GM18498 (cell line): ENCODE results near the gene CCDC198.

Experiments used
- ATAC-seq: cut with Tn5 transposase; IDR thresholded peaks from one replicate; pipeline ENCODE4 v1.9.1; 2021; ENCODE audit warnings: mild to moderate bottlenecking, moderate library complexity; ENCODE audit not compliant: unreplicated experiment

The CCDC198 gene

DNA sequence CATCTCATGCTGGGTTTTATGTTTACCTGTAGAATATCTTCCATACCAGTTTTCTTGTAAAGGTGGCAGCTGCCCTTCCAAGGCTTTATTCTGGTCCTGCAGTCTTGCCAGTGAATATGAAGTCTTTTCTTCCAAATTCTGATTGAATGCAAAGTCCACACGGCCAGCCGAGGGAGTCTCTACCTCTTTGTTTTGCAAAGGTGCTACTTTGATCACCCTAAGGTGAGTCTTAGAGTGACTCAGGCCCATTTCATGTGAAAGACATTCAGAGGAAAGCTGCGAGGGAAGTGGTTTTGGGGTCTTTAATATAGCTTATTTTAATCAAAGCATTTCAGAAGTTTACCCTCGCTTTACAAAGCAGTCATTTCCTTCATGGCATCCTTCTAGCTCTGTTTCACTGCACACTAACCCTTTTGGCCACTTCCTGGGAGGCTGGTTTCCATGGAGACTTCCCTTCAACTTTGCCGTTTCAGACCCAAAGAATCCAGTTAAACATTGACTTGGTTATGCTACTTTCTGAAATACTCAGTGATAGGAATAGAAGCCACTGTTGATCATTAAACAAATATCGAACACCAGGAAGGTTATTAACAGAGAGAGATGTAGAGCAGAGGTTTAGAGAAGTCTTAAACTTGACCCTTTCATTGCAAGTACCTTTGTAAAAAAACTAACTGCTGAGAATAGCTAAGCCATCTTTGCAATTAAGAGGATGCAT is at the start of gene CCDC198:
TSS of gene CCDC198 (minus strand) at position 391 of the 715 bp plus-strand sequence. CDS start at position 249, 142 bp downstream.
- peak; percentile 73 for ATAC-seq

DNA sequence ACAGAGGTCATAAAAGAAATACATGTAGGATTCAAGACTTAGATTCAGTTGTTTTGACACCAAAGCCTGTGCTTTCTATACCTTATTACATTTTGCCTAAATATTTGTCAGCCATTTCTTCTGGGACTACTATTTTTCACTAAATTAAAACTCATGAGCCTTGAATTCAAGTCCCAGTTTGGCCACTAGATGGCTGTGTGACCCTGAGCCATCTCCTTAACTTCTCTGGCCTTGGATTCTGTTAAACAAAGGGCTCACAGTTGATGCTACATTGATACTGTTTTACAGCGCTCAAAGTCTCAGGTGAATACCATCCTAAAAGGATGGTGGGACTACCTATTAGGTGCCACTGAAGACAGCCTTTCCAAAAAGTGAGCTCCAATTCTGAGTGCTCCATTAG is 39.6 kb upstream of the CCDC198 start:
- ATAC-seq = peak; percentile 56

- no peak for ATAC-seq
Measured at GRCh38 chr14:57530571-57530970, 36.9 kb upstream of the CCDC198 start.

GRCh38 chr14:57526942-57527341 is 33.3 kb upstream of the CCDC198 start:
- no peak for ATAC-seq

DNA sequence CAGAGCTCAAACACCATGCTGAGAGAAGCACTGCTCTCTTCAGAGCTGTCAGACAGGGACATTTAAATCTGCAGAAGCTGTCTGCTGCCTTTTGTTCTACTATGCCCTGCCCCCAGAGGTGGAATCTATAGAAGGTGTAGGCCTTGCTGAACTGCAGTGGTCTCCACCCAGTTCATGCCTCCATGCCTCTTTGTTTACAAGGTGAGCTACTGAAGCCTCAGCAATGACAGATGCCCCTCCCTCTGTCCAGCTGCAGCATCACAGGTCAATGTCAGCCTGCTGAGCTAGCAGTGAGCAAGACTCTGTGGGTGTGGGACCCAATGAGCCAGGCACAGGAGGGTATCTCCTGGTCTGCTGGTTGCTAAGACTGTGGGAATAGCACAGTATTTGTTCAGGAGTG is 25.4 kb upstream of the CCDC198 start:
- no peak for ATAC-seq

GRCh38 chr14:57512220-57512619 is 18.6 kb upstream of the CCDC198 start:
- ATAC-seq = no peak

GRCh38 chr14:57508756-57509155 is 15.1 kb upstream of the CCDC198 start:
- no peak for ATAC-seq

DNA sequence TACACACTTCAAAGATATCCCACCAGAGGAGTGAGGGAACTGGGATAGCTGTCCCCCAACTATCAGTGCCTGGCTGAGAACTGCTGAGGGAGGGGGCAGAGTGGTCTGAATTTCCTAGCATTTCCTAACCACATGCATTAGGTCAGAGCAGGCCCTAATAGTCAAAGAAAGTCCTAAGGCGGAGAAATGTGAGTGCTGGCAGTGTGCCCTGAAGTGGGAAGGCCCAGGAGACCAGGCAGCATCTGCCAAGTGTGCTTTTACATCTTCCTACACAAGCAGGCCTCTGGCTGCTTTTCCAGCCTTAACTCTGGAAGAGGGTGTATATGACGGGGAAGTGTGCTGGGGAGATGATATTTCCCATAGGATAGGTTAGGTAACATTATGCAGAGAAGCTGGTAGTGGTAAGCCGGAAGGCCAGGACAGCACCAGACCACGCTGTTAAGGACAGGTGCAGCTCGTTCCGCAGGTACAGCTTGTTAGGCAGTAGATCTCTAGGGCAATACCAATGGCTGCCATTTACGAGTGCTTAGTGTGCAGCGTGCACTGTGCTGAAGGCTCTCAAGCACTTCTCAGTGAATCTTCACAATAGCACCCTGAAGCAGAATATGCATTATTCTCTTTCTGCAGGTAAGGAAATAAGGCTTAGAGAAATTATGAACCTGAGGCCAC is 9.1 kb upstream of the CCDC198 start:
- ATAC-seq = no peak

DNA sequence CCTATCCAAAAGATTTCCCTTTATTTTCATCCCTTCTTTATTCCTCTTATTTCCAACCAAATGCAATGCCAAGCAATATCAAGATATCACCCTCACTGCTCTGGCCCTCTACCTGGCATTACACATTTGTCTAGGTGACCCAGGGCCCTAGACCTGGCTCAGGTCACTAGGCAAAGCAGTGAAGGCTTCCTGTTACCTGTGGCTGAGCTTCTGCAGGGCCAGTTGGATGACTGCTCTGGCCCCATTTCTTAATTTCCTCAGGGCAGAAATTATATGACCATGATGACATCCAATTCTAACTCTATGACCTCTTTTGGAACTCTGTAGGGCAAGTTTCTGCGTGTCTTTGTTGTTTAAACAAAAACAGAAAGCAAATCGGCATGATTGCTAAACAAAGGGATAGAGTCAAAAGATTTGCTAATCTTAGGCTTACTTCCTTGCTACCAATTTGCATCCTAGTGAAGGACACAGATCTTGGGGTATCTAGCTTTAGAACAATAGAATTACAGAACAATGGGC is 7.4 kb upstream of the CCDC198 start:
- no peak for ATAC-seq

- ATAC-seq = no peak
Measured at GRCh38 chr14:57498659-57499058, 5.0 kb upstream of the CCDC198 start.

- no peak for ATAC-seq
Measured at GRCh38 chr14:57498035-57498434, 4.4 kb upstream of the CCDC198 start.

DNA sequence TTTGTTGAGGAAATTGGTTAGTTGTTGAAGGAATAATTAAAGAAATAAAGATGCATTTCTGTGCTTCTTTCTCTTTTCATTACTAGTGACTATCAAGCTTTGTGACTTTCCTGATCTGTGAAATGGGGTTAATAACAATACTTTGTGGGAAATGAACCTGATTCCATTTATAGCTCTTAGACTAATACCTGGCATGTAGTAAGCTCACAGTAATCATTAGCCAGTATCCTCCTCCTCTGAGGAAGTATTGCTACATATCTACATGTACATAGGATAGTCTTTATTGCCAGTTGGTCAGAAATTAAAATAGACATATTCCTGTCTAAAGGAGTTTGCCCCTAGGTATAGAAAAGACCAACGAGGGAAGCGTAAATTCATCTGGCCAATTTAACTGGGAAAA is 1.8 kb upstream of the CCDC198 start:
- ATAC-seq = no peak

GRCh38 chr14:57492859-57493258 is 798 bp downstream of the CCDC198 start:
- no peak for ATAC-seq

- ATAC-seq = no peak
Measured at GRCh38 chr14:57491640-57492039, 2.0 kb downstream of the CCDC198 start.

GRCh38 chr14:57487771-57488170 is 5.9 kb downstream of the CCDC198 start:
- ATAC-seq = no peak

GRCh38 chr14:57486767-57487379 is 6.8 kb downstream of the CCDC198 start:
- ATAC-seq = no peak

- peak; percentile 97 for ATAC-seq
Measured at GRCh38 chr14:57485635-57486034, 8.0 kb downstream of the CCDC198 start.

GRCh38 chr14:57482120-57482519 is 11.5 kb downstream of the CCDC198 start:
- ATAC-seq = no peak

GRCh38 chr14:57480051-57480450 is 13.6 kb downstream of the CCDC198 start:
- no peak for ATAC-seq

GRCh38 chr14:57479197-57479596 is 14.5 kb downstream of the CCDC198 start:
- ATAC-seq = no peak

DNA sequence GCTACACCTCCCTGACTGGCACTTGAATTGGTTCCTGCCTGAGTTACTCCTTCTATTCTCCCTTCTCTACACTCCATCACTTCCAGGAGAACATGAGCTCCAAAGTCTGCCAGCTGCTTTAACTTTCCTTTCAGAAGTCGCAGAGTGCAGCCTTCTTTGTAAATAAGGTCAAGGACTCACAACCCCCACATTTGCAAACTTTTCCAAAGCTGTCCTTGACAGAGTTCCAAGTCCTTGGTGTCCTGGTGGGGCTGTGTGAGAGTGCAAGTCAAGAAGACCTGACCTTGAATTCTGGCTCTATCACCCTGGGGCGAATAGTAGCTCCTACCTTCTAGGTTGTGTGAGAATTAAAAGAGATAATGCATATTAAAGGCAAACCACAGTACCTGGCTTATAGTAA is 15.6 kb downstream of the CCDC198 start:
- ATAC-seq = no peak

DNA sequence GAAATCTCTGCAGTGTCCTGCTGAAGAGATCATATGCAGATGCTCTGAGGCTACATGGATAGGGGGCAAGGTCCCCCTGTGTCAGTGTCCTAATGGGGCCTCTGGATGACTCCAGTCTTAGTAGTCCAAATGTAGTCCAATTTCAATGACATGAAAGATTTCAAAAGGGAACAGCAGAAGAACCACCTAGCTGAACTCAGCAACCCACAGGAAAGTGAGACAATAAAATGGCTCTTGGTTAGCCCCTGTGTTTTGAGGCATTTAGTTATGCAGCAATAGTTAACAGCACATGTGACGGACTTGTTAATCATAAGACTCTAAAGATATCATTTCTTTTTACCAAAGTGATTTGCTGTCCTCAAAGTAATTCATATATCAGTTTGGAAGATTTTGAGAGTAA is 22.7 kb downstream of the CCDC198 start:
- no peak for ATAC-seq
